ENCODE data around the gene UPK3A.

The UPK3A gene

DNA sequence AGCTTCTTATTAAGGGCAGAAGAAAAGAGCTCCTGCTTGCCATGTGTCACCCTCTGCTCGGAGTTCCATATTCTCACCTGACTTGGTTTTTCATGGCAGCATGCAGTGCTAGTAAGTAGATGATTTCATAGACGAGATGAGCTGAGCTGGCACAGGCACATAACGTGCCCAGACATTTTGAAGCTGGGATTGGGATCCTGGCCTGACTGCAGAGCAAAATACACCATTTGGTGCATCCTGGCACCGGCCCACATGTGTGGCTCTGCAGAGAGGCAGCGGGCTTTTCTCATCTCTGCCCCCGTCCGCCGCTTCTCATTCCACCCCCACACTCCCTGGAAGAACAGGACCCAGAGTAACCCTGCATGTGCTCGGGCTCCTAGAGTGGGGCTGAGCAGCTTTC, 49.8 kb downstream of the UPK3A start:
- H3K9ac ChIP-seq (ENCODE audit: low read length) = no peak overlapping the region
- H3F3A ChIP-seq (ENCODE audit: insufficient read depth, low read length) = no peaks in the 10 kb centered on the region
- no peaks in the 10 kb centered on the region for H3K79me2 ChIP-seq (ENCODE audit: low read length)
- no peak overlapping the region for H3K27ac ChIP-seq (ENCODE audit: low read length)
- H3K4me1 ChIP-seq (ENCODE audit: low read length) = no peaks in the 10 kb centered on the region
- no peaks in the 10 kb centered on the region for H3K9me2 ChIP-seq (replicated peaks; ENCODE audit: insufficient read depth, low read length)
- H4K20me1 ChIP-seq (ENCODE audit: insufficient read depth, low read length) = no peaks in the 10 kb centered on the region
- H3K9me3 ChIP-seq (replicated peaks; ENCODE audit: insufficient read depth, low read length) = no peaks in the 10 kb centered on the region
- no peaks in the 10 kb centered on the region for H3K27me3 ChIP-seq (replicated peaks; ENCODE audit: insufficient read depth, low read length)
- no peak overlapping the region for H3K4me2 ChIP-seq (ENCODE audit: low read depth, low read length)
- DNase-seq = no peak
- no peak for TF ChIP-seq EZH2 (optimal IDR thresholded peaks at IDR 0.05; ENCODE audit: low read depth, low read length)
- no peak for TF ChIP-seq EZH2phosphoT487 (IDR thresholded peaks at IDR 0.05; ENCODE audit: low read length)
- TF ChIP-seq, protein P1, sequence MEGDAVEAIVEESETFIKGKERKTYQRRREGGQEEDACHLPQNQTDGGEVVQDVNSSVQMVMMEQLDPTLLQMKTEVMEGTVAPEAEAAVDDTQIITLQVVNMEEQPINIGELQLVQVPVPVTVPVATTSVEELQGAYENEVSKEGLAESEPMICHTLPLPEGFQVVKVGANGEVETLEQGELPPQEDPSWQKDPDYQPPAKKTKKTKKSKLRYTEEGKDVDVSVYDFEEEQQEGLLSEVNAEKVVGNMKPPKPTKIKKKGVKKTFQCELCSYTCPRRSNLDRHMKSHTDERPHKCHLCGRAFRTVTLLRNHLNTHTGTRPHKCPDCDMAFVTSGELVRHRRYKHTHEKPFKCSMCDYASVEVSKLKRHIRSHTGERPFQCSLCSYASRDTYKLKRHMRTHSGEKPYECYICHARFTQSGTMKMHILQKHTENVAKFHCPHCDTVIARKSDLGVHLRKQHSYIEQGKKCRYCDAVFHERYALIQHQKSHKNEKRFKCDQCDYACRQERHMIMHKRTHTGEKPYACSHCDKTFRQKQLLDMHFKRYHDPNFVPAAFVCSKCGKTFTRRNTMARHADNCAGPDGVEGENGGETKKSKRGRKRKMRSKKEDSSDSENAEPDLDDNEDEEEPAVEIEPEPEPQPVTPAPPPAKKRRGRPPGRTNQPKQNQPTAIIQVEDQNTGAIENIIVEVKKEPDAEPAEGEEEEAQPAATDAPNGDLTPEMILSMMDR (IDR thresholded peaks at IDR 0.05; ENCODE audit: low read length) = no peak
- peaks cover 3% of the 10 kb centered on the region; the same call in 1 of the 2 replicates for H3K36me3 ChIP-seq (replicated peaks; ENCODE audit: insufficient read depth, low read length)
- no peak overlapping the region for H3K4me3 ChIP-seq (ENCODE audit: low read length)
- no peak overlapping the region for H2AFZ ChIP-seq (ENCODE audit: low read length)

DNA sequence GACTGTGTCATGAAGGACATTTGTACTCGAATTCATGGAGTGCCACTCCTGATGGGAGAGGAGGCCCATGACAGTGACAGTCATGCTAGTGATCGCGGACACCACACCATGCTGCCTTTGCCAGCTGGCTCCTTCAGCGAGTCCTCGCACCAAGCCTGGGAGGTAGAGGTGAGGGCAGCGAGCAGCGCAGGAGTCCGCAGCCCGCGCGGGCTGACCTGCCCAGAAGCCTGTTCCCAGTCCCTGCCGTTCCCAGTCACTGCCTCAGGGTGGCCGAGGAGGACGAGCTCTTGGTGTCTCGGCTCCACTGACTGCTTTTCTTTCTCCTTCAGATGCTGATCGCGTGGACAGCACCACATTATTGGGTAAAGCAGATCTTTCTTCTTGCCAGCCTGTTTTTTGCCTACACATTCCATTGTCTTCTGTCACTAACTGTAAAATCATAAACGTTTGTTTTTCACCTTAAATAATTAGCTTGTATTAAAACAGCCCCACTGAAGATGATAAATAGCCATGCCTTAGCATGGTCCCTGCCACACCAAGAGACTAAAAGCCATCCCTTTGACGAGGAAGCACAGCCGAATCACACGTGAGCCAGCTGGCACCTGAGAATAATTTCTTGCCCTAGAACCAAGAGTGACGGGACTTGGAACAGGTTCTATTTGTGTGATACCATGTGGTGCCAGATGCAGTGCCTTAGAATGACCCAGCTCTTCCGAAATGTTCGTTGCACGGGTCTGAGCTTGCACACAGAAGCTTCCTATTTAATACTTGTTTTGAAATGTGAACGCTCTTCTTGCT, 50.5 kb downstream of the UPK3A start:
- Histone ChIP-seq H3K9me3 (replicated peaks; ENCODE audit: insufficient read depth, low read length) (no peaks in the 10 kb centered on the region), H3K9ac (ENCODE audit: low read length) (no peak overlapping the region), H3K27me3 (replicated peaks; ENCODE audit: insufficient read depth, low read length) (no peaks in the 10 kb centered on the region), H3F3A (ENCODE audit: insufficient read depth, low read length) (no peaks in the 10 kb centered on the region), H2AFZ (ENCODE audit: low read length) (no peak overlapping the region), H3K9me2 (replicated peaks; ENCODE audit: insufficient read depth, low read length) (no peaks in the 10 kb centered on the region), H3K27ac (ENCODE audit: low read length) (no peak overlapping the region), H3K4me2 (ENCODE audit: low read depth, low read length) (no peak overlapping the region), H3K36me3 (replicated peaks; ENCODE audit: insufficient read depth, low read length) (peaks cover 3% of the 10 kb centered on the region; the same call in 1 of the 2 replicates), H3K79me2 (ENCODE audit: low read length) (no peaks in the 10 kb centered on the region), H3K4me3 (ENCODE audit: low read length) (no peak overlapping the region), H4K20me1 (ENCODE audit: insufficient read depth, low read length) (no peaks in the 10 kb centered on the region), H3K4me1 (ENCODE audit: low read length) (no peaks in the 10 kb centered on the region)
- no peak for DNase-seq
- TF ChIP-seq, protein P1 (IDR thresholded peaks at IDR 0.05; ENCODE audit: low read length) = no peak
- TF ChIP-seq EZH2phosphoT487 (IDR thresholded peaks at IDR 0.05; ENCODE audit: low read length) = no peak
- no peak for TF ChIP-seq EZH2 (optimal IDR thresholded peaks at IDR 0.05; ENCODE audit: low read depth, low read length)

DNA sequence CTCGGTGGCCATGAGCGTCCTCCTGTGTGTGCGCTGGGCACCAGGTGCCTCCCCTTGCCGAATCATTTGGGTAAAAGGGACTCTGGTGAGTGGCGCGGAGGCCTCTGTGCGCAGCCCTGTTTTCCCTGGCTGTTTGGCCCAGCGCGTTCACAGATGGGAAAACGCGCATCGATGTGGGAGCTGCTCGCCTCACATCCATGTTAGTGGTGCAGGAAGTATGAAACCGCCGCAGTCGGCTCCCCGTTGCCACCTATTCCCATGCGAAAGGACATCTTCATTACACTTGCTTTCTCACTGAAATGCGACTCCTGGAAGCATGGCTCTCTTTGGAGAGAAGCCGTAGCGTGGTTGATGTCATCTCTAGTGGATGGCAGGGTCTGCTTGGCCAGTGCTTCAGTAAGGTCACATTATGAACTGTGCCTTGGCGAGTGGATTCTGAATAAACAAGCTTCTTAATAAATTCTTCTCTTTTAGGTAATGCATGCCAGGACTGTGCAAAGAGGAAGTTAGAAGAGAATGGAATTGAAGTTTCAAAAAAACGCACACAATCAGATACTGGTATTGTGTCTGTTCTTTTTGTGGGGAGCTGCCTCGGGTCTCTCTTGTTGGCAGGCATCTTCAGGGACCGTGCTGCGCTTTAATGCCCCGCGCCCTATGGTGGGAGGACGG, 51.2 kb downstream of the UPK3A start:
- no peaks in the 10 kb centered on the region for H3K27me3 ChIP-seq (replicated peaks; ENCODE audit: insufficient read depth, low read length)
- no peaks in the 10 kb centered on the region for H3K9me3 ChIP-seq (replicated peaks; ENCODE audit: insufficient read depth, low read length)
- H3K4me2 ChIP-seq (ENCODE audit: low read depth, low read length) = no peak overlapping the region
- no peak for TF ChIP-seq EZH2 (optimal IDR thresholded peaks at IDR 0.05; ENCODE audit: low read depth, low read length)
- no peak for TF ChIP-seq EZH2phosphoT487 (IDR thresholded peaks at IDR 0.05; ENCODE audit: low read length)
- TF ChIP-seq, protein P1 (IDR thresholded peaks at IDR 0.05; ENCODE audit: low read length) = no peak
- no peak overlapping the region for H2AFZ ChIP-seq (ENCODE audit: low read length)
- no peaks in the 10 kb centered on the region for H3K9me2 ChIP-seq (replicated peaks; ENCODE audit: insufficient read depth, low read length)
- no peaks in the 10 kb centered on the region for H3K4me1 ChIP-seq (ENCODE audit: low read length)
- H3K9ac ChIP-seq (ENCODE audit: low read length) = no peak overlapping the region
- H3K79me2 ChIP-seq (ENCODE audit: low read length) = no peaks in the 10 kb centered on the region
- H3F3A ChIP-seq (ENCODE audit: insufficient read depth, low read length) = no peaks in the 10 kb centered on the region
- peaks cover 3% of the 10 kb centered on the region; the same call in 1 of the 2 replicates for H3K36me3 ChIP-seq (replicated peaks; ENCODE audit: insufficient read depth, low read length)
- H4K20me1 ChIP-seq (ENCODE audit: insufficient read depth, low read length) = no peaks in the 10 kb centered on the region
- H3K4me3 ChIP-seq (ENCODE audit: low read length) = no peak overlapping the region
- DNase-seq = no peak
- no peak overlapping the region for H3K27ac ChIP-seq (ENCODE audit: low read length)

Data from MM.1S (cell line).